Suprapubic skin (tissue), 3 donors: ENCODE measurements around the gene COL8A1.

Source experiments
- POLR2AphosphoS5 ChIP-seq, 3 donors: sonication (generic); formaldehyde crosslinking; IDR thresholded peaks; one replicate each; pipeline ENCODE4 v1.6.1; 2017; ENCODE audit warnings: antibody characterized with exemption in 3 of 3
- TF ChIP-seq, protein P1 (sequence below), 2 donors: fragments of 200-600 bp in 1 of 2; fragments of 450-650 bp in 1 of 2; sonication (generic) in 1 of 2; IDR thresholded peaks; one replicate each; pipeline ENCODE4 v1.5.1; 2016 to 2019; ENCODE audit warnings: antibody characterized with exemption in 2 of 2, mild to moderate bottlenecking in 1 of 2, moderate library complexity in 1 of 2

DNA sequence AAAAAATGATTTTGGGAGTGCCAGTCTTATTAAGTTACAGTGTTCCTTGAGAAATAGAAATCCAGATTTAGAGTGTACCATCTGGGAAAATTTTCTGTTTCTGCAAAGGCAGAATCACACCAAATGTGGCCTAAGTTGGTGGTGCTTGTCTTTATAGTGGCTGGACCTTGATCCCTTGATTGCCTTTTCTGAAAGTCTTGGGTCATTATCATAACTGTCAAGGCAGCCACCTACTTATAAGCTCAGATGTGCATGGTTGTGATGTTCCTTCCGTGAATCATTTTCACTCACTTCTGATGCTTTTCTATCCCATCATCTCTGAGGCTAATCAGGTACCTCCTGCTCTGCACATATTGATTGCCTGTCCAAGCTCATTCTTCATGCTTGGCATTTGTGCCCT is 199.3 kb downstream of the COL8A1 start:
- no peak for TF ChIP-seq POLR2AphosphoS5 (IDR thresholded peaks at IDR 0.05)
- TF ChIP-seq, protein P1, sequence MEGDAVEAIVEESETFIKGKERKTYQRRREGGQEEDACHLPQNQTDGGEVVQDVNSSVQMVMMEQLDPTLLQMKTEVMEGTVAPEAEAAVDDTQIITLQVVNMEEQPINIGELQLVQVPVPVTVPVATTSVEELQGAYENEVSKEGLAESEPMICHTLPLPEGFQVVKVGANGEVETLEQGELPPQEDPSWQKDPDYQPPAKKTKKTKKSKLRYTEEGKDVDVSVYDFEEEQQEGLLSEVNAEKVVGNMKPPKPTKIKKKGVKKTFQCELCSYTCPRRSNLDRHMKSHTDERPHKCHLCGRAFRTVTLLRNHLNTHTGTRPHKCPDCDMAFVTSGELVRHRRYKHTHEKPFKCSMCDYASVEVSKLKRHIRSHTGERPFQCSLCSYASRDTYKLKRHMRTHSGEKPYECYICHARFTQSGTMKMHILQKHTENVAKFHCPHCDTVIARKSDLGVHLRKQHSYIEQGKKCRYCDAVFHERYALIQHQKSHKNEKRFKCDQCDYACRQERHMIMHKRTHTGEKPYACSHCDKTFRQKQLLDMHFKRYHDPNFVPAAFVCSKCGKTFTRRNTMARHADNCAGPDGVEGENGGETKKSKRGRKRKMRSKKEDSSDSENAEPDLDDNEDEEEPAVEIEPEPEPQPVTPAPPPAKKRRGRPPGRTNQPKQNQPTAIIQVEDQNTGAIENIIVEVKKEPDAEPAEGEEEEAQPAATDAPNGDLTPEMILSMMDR (IDR thresholded peaks at IDR 0.05) = no peak
